ENCODE results near the gene TAF11. TPM values are rescaled to one million over a fixed set of nuclear protein-coding genes. Genes with fewer than 3 reads are reported as not detected.

Gene TAF11
- total RNA-seq, 1 experiment from 2014 or later, result 44.1 TPM

DNA sequence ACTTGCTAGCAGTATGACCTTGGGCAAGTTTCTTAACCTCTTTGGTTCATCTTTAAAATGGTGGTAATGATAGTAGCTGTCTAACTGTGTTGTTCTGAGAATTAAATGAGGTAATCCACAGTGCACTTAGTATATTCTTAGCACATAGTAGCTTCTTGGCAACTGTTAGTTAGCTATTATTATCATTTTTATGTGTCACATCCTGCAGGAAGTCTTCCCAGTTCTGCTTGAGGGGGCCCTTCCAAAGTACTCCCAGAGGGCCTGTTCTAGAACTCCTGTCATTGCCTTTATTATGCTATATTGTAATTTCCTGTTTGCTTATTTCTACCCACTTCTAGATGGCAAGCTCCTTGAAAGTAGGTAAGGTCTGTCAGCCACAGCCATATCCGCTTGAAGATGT lies 31.8 kb upstream of the TAF11 start (continued):
- TF ChIP-seq ZNF281 (CRISPR knock-in tag; IDR thresholded peaks at IDR 0.05), result no peak
- TF ChIP-seq, protein P1, sequence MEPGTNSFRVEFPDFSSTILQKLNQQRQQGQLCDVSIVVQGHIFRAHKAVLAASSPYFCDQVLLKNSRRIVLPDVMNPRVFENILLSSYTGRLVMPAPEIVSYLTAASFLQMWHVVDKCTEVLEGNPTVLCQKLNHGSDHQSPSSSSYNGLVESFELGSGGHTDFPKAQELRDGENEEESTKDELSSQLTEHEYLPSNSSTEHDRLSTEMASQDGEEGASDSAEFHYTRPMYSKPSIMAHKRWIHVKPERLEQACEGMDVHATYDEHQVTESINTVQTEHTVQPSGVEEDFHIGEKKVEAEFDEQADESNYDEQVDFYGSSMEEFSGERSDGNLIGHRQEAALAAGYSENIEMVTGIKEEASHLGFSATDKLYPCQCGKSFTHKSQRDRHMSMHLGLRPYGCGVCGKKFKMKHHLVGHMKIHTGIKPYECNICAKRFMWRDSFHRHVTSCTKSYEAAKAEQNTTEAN (CRISPR knock-in tag; IDR thresholded peaks at IDR 0.05), result no peak

GRCh38 chr6:34917626-34918285 lies 29.9 kb upstream of the TAF11 start:
- CTCF ChIA-PET, result no interaction called here
- Mint-ChIP-seq H3K36me3 (peaks cover 5% of the 10 kb centered on the region; the same call in 1 of the 2 replicates), H3K27me3 (ENCODE audit: low read depth) (no peaks in the 10 kb centered on the region), H3K9me3 (no peaks in the 10 kb centered on the region), H3K27ac (no peak overlapping the region), H3K4me1 (peaks cover under 1% of the 10 kb centered on the region), H3K4me3 (no peak overlapping the region)
- DNase-seq (ENCODE audit: low spot score) (no peak), ATAC-seq (no peak)
- TF ChIP-seq TP53 (CRISPR knock-in tag; IDR thresholded peaks at IDR 0.05) (no peak), JUN (CRISPR knock-in tag; IDR thresholded peaks at IDR 0.05) (no peak), E2F4 (CRISPR knock-in tag; IDR thresholded peaks at IDR 0.05; ENCODE audit: borderline replicate concordance, low read depth) (no peak), SP1 (CRISPR knock-in tag; conservative IDR thresholded peaks at IDR 0.05) (no peak), MYBL2 (CRISPR knock-in tag; IDR thresholded peaks at IDR 0.05) (no peak), ZNF416 (CRISPR knock-in tag; IDR thresholded peaks at IDR 0.05) (no peak), ZSCAN18 (CRISPR knock-in tag; IDR thresholded peaks at IDR 0.05) (no peak), TEAD4 (CRISPR knock-in tag; IDR thresholded peaks at IDR 0.05) (no peak), IRF1 (CRISPR knock-in tag; IDR thresholded peaks at IDR 0.05) (no peak), ZNF281 (CRISPR knock-in tag; IDR thresholded peaks at IDR 0.05) (no peak), USF2 (CRISPR knock-in tag; IDR thresholded peaks at IDR 0.05) (no peak)
- TF ChIP-seq, protein P2, sequence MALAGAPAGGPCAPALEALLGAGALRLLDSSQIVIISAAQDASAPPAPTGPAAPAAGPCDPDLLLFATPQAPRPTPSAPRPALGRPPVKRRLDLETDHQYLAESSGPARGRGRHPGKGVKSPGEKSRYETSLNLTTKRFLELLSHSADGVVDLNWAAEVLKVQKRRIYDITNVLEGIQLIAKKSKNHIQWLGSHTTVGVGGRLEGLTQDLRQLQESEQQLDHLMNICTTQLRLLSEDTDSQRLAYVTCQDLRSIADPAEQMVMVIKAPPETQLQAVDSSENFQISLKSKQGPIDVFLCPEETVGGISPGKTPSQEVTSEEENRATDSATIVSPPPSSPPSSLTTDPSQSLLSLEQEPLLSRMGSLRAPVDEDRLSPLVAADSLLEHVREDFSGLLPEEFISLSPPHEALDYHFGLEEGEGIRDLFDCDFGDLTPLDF (CRISPR knock-in tag; IDR thresholded peaks at IDR 0.05), result no peak
- POLR2A ChIA-PET, result interaction anchor here (0.6 kb wide), 1 partner anchor 1930 kb away, joined by 3 read pairs; no protein-coding TSS in a partner anchor
